Measurements from ENCODE around the gene CFAP54. TPM values are rescaled to one million over a fixed set of nuclear protein-coding genes. Genes with fewer than 3 reads are reported as not detected.
A peak's percentile ranks its signal among the peaks of the same experiment; 100 is the strongest.

Gene CFAP54
- total RNA-seq, 6 experiments from 2014 or later, result 0.09 to 0.34 (median 0.13) TPM

GRCh38 chr12:96513681-96514080 is 24.3 kb downstream of the CFAP54 start:
- ATAC-seq, result no peak
- Histone ChIP-seq H3K36me3 (no peaks in the 10 kb centered on the region), H3K4me3 (no peak overlapping the region), H3K9me3 (no peaks in the 10 kb centered on the region), H3K4me1 (peaks cover 0 to 4% (median 1%) of the 10 kb centered on the region in 4 donors), H3K27me3 (no peaks in the 10 kb centered on the region), H3K27ac (no peak overlapping the region)
- WGBS (ENCODE audit: insufficient coverage, low coverage, low lambda C conversion rate, missing lambda C conversion rate), result 67% methylated on average over 4 of the region's 4 CpGs
- TF ChIP-seq, protein P1, sequence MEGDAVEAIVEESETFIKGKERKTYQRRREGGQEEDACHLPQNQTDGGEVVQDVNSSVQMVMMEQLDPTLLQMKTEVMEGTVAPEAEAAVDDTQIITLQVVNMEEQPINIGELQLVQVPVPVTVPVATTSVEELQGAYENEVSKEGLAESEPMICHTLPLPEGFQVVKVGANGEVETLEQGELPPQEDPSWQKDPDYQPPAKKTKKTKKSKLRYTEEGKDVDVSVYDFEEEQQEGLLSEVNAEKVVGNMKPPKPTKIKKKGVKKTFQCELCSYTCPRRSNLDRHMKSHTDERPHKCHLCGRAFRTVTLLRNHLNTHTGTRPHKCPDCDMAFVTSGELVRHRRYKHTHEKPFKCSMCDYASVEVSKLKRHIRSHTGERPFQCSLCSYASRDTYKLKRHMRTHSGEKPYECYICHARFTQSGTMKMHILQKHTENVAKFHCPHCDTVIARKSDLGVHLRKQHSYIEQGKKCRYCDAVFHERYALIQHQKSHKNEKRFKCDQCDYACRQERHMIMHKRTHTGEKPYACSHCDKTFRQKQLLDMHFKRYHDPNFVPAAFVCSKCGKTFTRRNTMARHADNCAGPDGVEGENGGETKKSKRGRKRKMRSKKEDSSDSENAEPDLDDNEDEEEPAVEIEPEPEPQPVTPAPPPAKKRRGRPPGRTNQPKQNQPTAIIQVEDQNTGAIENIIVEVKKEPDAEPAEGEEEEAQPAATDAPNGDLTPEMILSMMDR (IDR thresholded peaks at IDR 0.05), result no peak
- no peak for TF ChIP-seq POLR2A (IDR thresholded peaks at IDR 0.05)
- intact Hi-C loops (cut with DNase I), result no loop called here
- DNase-seq, result no peak

DNA sequence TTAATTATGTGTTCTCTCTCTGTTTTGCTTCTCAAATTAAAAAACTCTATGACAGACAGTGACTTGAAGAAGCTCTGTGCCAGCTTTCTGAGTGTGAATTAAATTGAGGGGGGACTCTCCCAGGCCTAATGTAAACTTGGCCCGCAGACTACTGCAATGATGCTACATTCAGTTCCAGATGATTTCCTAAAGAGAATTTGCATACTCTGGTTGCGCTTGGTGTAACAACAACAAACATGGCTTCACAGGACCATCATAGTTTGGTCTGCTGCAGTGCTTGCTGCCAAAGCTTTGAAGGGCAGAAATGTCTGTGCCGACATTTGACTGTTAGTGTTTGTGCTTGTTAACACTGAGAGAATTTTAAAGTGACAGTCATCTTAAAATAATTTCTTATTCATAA is 25.0 kb downstream of the CFAP54 start:
- TF ChIP-seq POLR2A (IDR thresholded peaks at IDR 0.05), result no peak
- TF ChIP-seq, protein P1 (IDR thresholded peaks at IDR 0.05), result no peak
- Histone ChIP-seq H3K4me3 (no peak overlapping the region), H3K27ac (no peak overlapping the region), H3K9me3 (no peaks in the 10 kb centered on the region), H3K36me3 (no peaks in the 10 kb centered on the region), H3K4me1 (peaks cover 0 to 4% (median 1%) of the 10 kb centered on the region in 4 donors), H3K27me3 (no peaks in the 10 kb centered on the region)
- ATAC-seq (no peak), DNase-seq (no peak)
- 62% methylated on average over 3 of the region's 3 CpGs for WGBS (ENCODE audit: insufficient coverage, low coverage, low lambda C conversion rate, missing lambda C conversion rate)
- intact Hi-C loops (cut with DNase I), result no loop called here

DNA sequence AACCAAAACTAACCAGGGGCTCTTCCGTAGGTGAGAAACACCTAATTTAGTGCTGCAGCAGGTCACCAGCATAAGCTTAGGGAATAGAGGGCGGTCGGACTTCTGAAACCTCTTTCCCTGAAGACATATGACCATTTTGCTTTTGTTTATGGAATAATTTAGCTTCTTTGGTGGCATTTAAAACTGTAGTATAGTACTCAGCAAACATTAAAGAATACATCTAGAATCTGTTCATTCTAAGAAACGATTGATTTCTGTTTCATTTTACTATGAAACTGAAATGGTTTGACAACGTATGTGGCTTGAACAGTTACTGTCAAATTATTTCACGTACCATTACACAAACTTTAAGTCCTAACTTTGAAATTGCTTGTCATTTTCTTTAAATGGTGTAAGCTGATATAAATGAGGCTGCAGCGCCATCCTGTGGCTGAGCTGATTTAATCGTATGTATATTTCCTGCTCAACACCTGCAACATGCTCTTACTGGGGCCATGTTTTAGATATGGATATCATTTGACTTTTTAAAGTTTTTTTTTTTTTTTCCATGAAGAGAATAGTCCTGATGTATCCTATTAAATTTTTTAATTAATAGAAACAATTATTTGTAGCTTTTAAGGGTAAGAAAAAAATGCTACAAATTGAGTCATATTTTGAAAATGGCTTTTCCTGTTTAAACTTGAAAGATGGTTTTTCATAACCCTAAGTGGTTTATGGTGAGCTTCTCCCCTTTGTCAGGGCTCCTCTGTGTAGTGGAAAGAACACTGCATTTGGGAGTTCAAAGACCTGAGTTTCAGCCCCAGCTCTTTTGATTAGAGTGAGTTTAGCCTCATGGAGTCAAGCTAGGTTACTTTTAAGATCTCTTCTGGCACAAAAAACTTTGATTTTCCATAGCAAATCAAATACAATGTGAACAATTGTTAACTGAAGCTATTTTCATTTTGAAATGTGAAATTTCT is 27.4 kb downstream of the CFAP54 start:
- H3K27me3 ChIP-seq, result no peaks in the 10 kb centered on the region
- 20% methylated on average over 8 of the region's 8 CpGs for WGBS (ENCODE audit: insufficient coverage, low coverage, low lambda C conversion rate, missing lambda C conversion rate)
- no peaks in the 10 kb centered on the region for H3K9me3 ChIP-seq
- TF ChIP-seq, protein P1 (IDR thresholded peaks at IDR 0.05), result peak; percentile 61 to 81 (median 66)
- TF ChIP-seq POLR2A (IDR thresholded peaks at IDR 0.05), result no peak
- intact Hi-C loops (cut with DNase I), result no loop called here
- H3K27ac ChIP-seq, result no peak overlapping the region
- no peaks in the 10 kb centered on the region for H3K36me3 ChIP-seq
- no peak overlapping the region for H3K4me3 ChIP-seq
- DNase-seq (peak; percentile 60 to 71 (median 70)), ATAC-seq (peak; percentile 78 to 94 (median 86))
- H3K4me1 ChIP-seq, result peaks cover 0 to 4% (median 1%) of the 10 kb centered on the region in 4 donors

DNA sequence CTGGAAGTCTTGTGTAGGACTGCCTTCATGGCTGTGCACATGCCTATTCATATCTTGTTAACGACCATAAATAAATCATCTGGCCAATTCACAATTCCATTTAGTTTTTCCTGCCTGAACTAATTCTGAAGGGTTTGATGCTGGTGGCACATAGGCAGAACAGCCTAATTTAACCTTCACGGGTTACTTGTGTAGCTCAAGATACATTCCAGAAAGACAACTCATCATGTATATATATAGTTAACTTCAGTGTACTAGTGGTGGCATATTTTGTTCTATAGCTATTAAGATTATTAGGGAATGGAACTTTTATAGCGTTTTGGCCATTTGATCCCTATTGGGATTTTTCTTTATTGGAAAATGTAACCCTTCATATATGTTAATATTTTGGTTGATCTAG is 31.4 kb downstream of the CFAP54 start:
- WGBS (ENCODE audit: insufficient coverage, low coverage, low lambda C conversion rate, missing lambda C conversion rate), result 69% methylated on average over 3 of the region's 3 CpGs
- intact Hi-C loops (cut with DNase I), result no loop called here
- no peak for ATAC-seq
- Histone ChIP-seq H3K27ac (no peak overlapping the region), H3K9me3 (no peaks in the 10 kb centered on the region), H3K36me3 (no peaks in the 10 kb centered on the region), H3K27me3 (no peaks in the 10 kb centered on the region), H3K4me3 (no peak overlapping the region), H3K4me1 (peaks cover 0 to 4% (median 1%) of the 10 kb centered on the region in 4 donors)
- no peak for DNase-seq
- TF ChIP-seq POLR2A (IDR thresholded peaks at IDR 0.05), result no peak
- TF ChIP-seq, protein P1 (IDR thresholded peaks at IDR 0.05), result no peak
